K562 (cell line): ENCODE measurements around the gene ZZZ3. TPM values are rescaled to one million over a fixed set of nuclear protein-coding genes. Genes with fewer than 3 reads are reported as not detected.

Experiments used
- ADNP ChIP-seq: fragments of 200-800 bp; sonication (Bioruptor generic); IDR thresholded peaks from 2 replicates; pipeline ENCODE4 v1.6.1; 2016; ENCODE audit warnings: missing genetic modification characterization, missing compliant biosample characterization
- BCL6 ChIP-seq: fragments of 250-450 bp; sonication (Bioruptor Pico); IDR thresholded peaks from 2 replicates; pipeline ENCODE4 v1.4.0; 2020
- BRF1 ChIP-seq: IDR thresholded peaks from 3 replicates; pipeline ENCODE4 v1.6.1; 2011; ENCODE audit warnings: borderline replicate concordance, mild to moderate bottlenecking; ENCODE audit not compliant: insufficient read length; ENCODE audit errors: extremely low read depth
- CBX5 ChIP-seq: IDR thresholded peaks from 2 replicates; pipeline ENCODE4 v1.6.1; 2014; ENCODE audit warnings: low read depth, borderline replicate concordance
- CCNT2 ChIP-seq: IDR thresholded peaks from 2 replicates; pipeline ENCODE4 v1.6.1; 2011; ENCODE audit warnings: borderline replicate concordance, low read depth, mild to moderate bottlenecking, moderate library complexity, mixed read lengths, low read length; ENCODE audit not compliant: insufficient read length; ENCODE audit errors: extremely low read depth
- CGGBP1 ChIP-seq: fragments of 250-450 bp; sonication (Bioruptor Pico); IDR thresholded peaks from 2 replicates; pipeline ENCODE4 v1.9.0; 2021; ENCODE audit warnings: mild to moderate bottlenecking
- COPS2 ChIP-seq: fragments of 450-650 bp; conservative IDR thresholded peaks from 2 replicates; pipeline ENCODE4 v1.6.1; 2016; ENCODE audit warnings: mild to moderate bottlenecking, moderate library complexity
- DACH1 ChIP-seq: fragments of 450-650 bp; IDR thresholded peaks from 2 replicates; pipeline ENCODE4 v1.6.1; 2018; ENCODE audit not compliant: partially characterized antibody
- E2F3 ChIP-seq: fragments of 250-450 bp; sonication (Bioruptor Pico); IDR thresholded peaks from 2 replicates; pipeline ENCODE4 v1.4.0; 2020; ENCODE audit warnings: mild to moderate bottlenecking
- HNRNPH1 ChIP-seq: fragments of 200-400 bp; formaldehyde crosslinking; optimal IDR thresholded peaks from 2 replicates; pipeline ENCODE3; 2017; ENCODE audit warnings: low read depth, mild to moderate bottlenecking, low read length, moderate library complexity
- HNRNPUL1 ChIP-seq: fragments of 200-400 bp; formaldehyde crosslinking; IDR thresholded peaks from 2 replicates; pipeline ENCODE4 v1.6.1; 2017; ENCODE audit warnings: low read length
- JUND ChIP-seq, 2 experiments: IDR thresholded peaks; 2 replicates in 1 of 2; 3 replicates in 1 of 2; pipeline ENCODE4 v1.6.1; 2011; ENCODE audit warnings: borderline replicate concordance in 2 of 2, low read depth in 2 of 2, low read length in 2 of 2, improper control_type of control experiment in 1 of 2, missing biosample characterization in 1 of 2, missing genetic modification characterization in 1 of 2, missing genetic modification reagents in 1 of 2
- KAT2B ChIP-seq: IDR thresholded peaks from one replicate; pipeline ENCODE4 v1.6.1; 2012; ENCODE audit warnings: low read depth, mild to moderate bottlenecking, control low read depth, inconsistent platforms, low read length, moderate library complexity
- NBN ChIP-seq: fragments of 450-650 bp; IDR thresholded peaks from 2 replicates; pipeline ENCODE4 v1.6.1; 2016; ENCODE audit warnings: low read depth, mild to moderate bottlenecking
- NCOR1 ChIP-seq: fragments of 450-650 bp; IDR thresholded peaks from 2 replicates; pipeline ENCODE4 v1.6.1; 2016; ENCODE audit warnings: mild to moderate bottlenecking, moderate library complexity
- NEUROD1 ChIP-seq: fragments of 150-350 bp; IDR thresholded peaks from 2 replicates; pipeline ENCODE4 v1.6.1; 2014; ENCODE audit warnings: borderline replicate concordance, low read length, low read depth; ENCODE audit not compliant: partially characterized antibody
- NFE2L1 ChIP-seq: fragments of 450-650 bp; IDR thresholded peaks from 2 replicates; pipeline ENCODE4 v1.6.1; 2016; ENCODE audit warnings: missing genetic modification characterization, low read depth, mild to moderate bottlenecking, missing compliant biosample characterization, moderate library complexity, borderline replicate concordance
- NR4A1 ChIP-seq, 2 experiments: fragments of 250-450 bp in 1 of 2; fragments of 450-650 bp in 1 of 2; sonication (Bioruptor Pico) in 1 of 2; IDR thresholded peaks; 2 replicates each; pipeline versions ENCODE4 v1.4.0 to v1.6.1; 2016 to 2020; ENCODE audit warnings: mild to moderate bottlenecking in 2 of 2, missing compliant biosample characterization in 1 of 2, missing genetic modification characterization in 1 of 2, moderate library complexity in 1 of 2
- PHB ChIP-seq: fragments of 250-450 bp; sonication (Bioruptor Pico); IDR thresholded peaks from 2 replicates; pipeline ENCODE4 v1.5.0; 2021
- POLR2A ChIP-seq: fragments of 450-650 bp; conservative IDR thresholded peaks from 2 replicates; pipeline ENCODE4 v1.6.1; 2016
- POLR3G ChIP-seq: IDR thresholded peaks from 2 replicates; pipeline ENCODE4 v1.6.1; 2011; ENCODE audit not compliant: insufficient read length, insufficient replicate concordance; ENCODE audit errors: extremely low read depth
- TAL1 ChIP-seq: fragments of 450-650 bp; IDR thresholded peaks from 2 replicates; pipeline ENCODE4 v1.6.1; 2016; ENCODE audit warnings: mild to moderate bottlenecking
- TEAD2 ChIP-seq: fragments of 450-650 bp; IDR thresholded peaks from 2 replicates; pipeline ENCODE4 v1.6.1; 2016; ENCODE audit warnings: missing genetic modification characterization, control low read depth, missing compliant biosample characterization
- WHSC1 ChIP-seq: IDR thresholded peaks from one replicate; pipeline ENCODE4 v1.6.1; 2012; ENCODE audit warnings: low read length, control low read depth, inconsistent platforms
- ZBTB8A ChIP-seq: fragments of 450-650 bp; IDR thresholded peaks from 2 replicates; pipeline ENCODE4 v1.6.1; 2018; ENCODE audit warnings: mild to moderate bottlenecking, moderate library complexity; ENCODE audit not compliant: partially characterized antibody
- ZNF224 ChIP-seq: sonication (generic); formaldehyde crosslinking; IDR thresholded peaks from 2 replicates; pipeline ENCODE4 v1.8.0; 2022; ENCODE audit warnings: mild to moderate bottlenecking, missing genetic modification reagents
- ZNF282 ChIP-seq: sonication (generic); formaldehyde crosslinking; IDR thresholded peaks from 2 replicates; pipeline ENCODE4 v1.8.1; 2023; ENCODE audit warnings: missing genetic modification reagents
- ZNF384 ChIP-seq: IDR thresholded peaks from 2 replicates; pipeline ENCODE4 v1.6.1; 2012; ENCODE audit warnings: low read depth, low read length, improper control_type of control experiment
- ZNF57 ChIP-seq: fragments of 450-650 bp; formaldehyde crosslinking; IDR thresholded peaks from 2 replicates; pipeline ENCODE4 v1.4.0; 2020; ENCODE audit warnings: mild to moderate bottlenecking, moderate library complexity
- ZNF717 ChIP-seq: fragments of 250-450 bp; sonication (Bioruptor Pico); IDR thresholded peaks from 2 replicates; pipeline ENCODE4 v1.5.0; 2021
- polyA plus RNA-seq, 8 experiments: library from polyadenylated mRNA; depleted of rRNA in 4 of 8; stranded (reverse) in 5 of 8; unstranded in 3 of 8; fragments of >200 nt; fragmentation: Nextera tagmentation in 2 of 8; fragmentation: Illumina TruSeq in 1 of 8; extraction: Ambion mirVana in 2 of 8; extraction: Trizol in 1 of 8; gene quantifications; 2 replicates each; pipeline versions ENCODE4 v1.2.1 to v1.2.3, GENCODE V29; 2011 to 2014; ENCODE audit warnings: inconsistent platforms in 1 of 8, missing spikeins in 1 of 8
- total RNA-seq, 7 experiments: library from RNA; depleted of rRNA in 6 of 7; stranded (reverse); fragments of >200 nt in 6 of 7; fragmentation: Illumina TruSeq in 2 of 7; extraction: Trizol in 2 of 7; gene quantifications; 2 replicates each; pipeline versions ENCODE4 v1.2.1 to v1.2.3, GENCODE V29; 2011 to 2021; ENCODE audit warnings: low replicate concordance in 1 of 7

The ZZZ3 gene
- total and polyA plus RNA-seq, 9 of the 15 experiments (the other 6 are each of a cell fraction or from before 2014, with no cell fraction given): 13.9 to 64.0 (median 36.7) TPM

DNA sequence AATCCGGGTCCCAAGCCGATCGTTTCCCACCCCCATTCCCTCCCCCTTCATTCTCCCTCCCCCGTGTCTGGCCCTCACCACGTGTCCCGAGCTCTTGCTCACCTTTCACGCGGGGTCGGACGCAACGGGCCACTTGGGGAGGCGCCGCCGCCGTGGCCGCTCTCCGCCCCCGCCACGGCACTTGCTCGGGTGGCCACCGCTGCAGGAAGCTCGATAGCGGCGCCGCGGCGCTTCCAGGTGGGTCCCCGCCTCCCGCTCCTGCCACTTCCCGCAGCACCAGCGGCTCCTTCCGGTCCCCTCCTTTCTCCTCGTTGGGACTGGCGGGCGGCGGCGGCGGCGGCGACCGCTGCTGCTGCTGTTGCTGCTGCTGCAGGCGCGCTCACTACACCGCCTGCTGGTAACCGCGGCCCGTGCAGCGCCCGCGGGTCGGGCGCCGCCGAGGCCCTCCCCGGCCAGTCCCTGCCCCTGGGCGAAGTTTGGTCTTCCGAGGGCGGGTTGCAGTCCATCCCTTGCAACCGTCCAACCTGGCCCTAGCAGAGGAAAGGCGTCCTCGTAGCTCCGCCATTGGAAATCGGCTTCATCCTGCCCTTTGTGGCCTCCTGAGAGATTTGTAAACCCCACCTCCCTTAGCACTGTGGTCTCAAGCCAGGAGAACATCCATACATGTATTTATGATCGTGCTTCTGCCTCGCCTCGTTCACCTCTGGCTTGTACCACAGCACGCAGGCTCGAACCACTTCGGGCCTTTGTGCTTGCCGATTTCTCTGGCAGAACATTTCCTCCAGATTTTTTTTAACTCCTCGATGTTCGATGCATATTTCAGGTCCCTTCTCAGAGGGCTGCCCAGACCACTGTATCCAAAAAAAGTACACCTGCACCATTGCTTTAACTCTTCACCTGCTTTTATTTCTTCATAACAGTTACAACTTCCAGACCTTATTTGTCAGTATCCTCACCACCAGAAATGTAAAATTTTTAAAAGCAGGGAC is 996 bp upstream of the ZZZ3 start (continued):
- TF ChIP-seq COPS2 (no peak), JUND (IDR thresholded peaks at IDR 0.05; ENCODE audit: borderline replicate concordance, low read depth, low read length) (peak; percentile 24), JUND (tag; IDR thresholded peaks at IDR 0.05; ENCODE audit: borderline replicate concordance, low read depth, low read length) (peak; percentile 12; the same call in 1 of the 3 replicates), BRF1 (no peak), KAT2B (no peak), NBN (peak; percentile 8; the same call in 1 of the 2 replicates), NFE2L1 (tag) (no peak), HNRNPUL1 (no peak), ZNF224 (no peak), TAL1 (no peak), ZBTB8A (no peak), DACH1 (no peak), BCL6 (CRISPR knock-in tag) (no peak), PHB (CRISPR knock-in tag) (peak; percentile 68; the same call in 1 of the 2 replicates), E2F3 (CRISPR knock-in tag) (peak; percentile 78), NEUROD1 (peak; percentile 56), NCOR1 (peak; percentile 53), NR4A1 (CRISPR knock-in tag; IDR thresholded peaks at IDR 0.05) (0 out of 2 replicates have a peak, but pooled peaks have one; percentile 58), NR4A1 (tag; IDR thresholded peaks at IDR 0.05) (no peak), CCNT2 (peak; percentile 90), WHSC1 (no peak), TEAD2 (tag) (no peak), ZNF57 (CRISPR knock-in tag) (no peak), ADNP (tag) (no peak), HNRNPH1 (no peak), CBX5 (no peak), ZNF282 (CRISPR knock-in tag) (no peak), POLR3G (no peak), ZNF384 (no peak), POLR2A (peak; percentile 83), CGGBP1 (CRISPR knock-in tag) (peak; percentile 79; the same call in 1 of the 2 replicates), ZNF717 (CRISPR knock-in tag) (no peak)
